IMR-90 (cell line): ENCODE measurements around the gene HHIPL1. TPM values are rescaled to one million over a fixed set of nuclear protein-coding genes. Genes with fewer than 3 reads are reported as not detected.
A peak's percentile ranks its signal among the peaks of the same experiment; 100 is the strongest.

Source experiments
- ATAC-seq: fragments of 200-7000 bp; cut with Tn5 transposase; 2 replicates; pipeline ENCODE4 v1.9.1; 2020; ENCODE audit warnings: low read depth, mild to moderate bottlenecking, moderate library complexity
- BruUV-seq: library from RNA; stranded (reverse); fragments of 400-500 nt; replicated peaks from 2 replicates; lab custom pipeline; 2021; lab: Mats Ljungman, UMichigan
- CTCF ChIA-PET: fragments of 300-600 bp; formaldehyde crosslinking; extraction: SDS; loops from one replicate; lab custom pipeline; 2021; ENCODE audit warnings: antibody characterized with exemption; lab: Yijun Ruan, JAX
- POLR2A ChIA-PET: fragments of 300-600 bp; sonication (Branson Sonifier 250); formaldehyde crosslinking; loops from one replicate; lab custom pipeline; 2022; ENCODE audit warnings: antibody characterized with exemption; ENCODE audit not compliant: unreplicated experiment; lab: Charles Lee
- DNase-seq: peaks from one replicate; pipeline ENCODE4 v3.0.0; 2013
- H2AFZ ChIP-seq: replicated peaks from 2 replicates; pipeline ENCODE3; 2013; ENCODE audit warnings: low read length, mild to moderate bottlenecking; ENCODE audit not compliant: poor library complexity
- H2AK5ac ChIP-seq: 2 replicates; pipeline ENCODE4 v1.6.1; 2013; ENCODE audit warnings: low read depth, low read length, inconsistent platforms
- H2AK9ac ChIP-seq: replicated peaks from 2 replicates; pipeline ENCODE3; 2013; ENCODE audit warnings: mild to moderate bottlenecking, low read depth, low read length, moderate library complexity; ENCODE audit not compliant: poor library complexity
- H2BK120ac ChIP-seq: 2 replicates; pipeline ENCODE4 v1.6.1; 2013; ENCODE audit warnings: low read depth, low read length, inconsistent platforms
- H2BK15ac ChIP-seq: 3 replicates; pipeline ENCODE4 v1.6.1; 2013; ENCODE audit warnings: low read depth, low read length, inconsistent platforms
- H2BK20ac ChIP-seq: 2 replicates; pipeline ENCODE4 v1.6.1; 2013; ENCODE audit warnings: low read depth, mild to moderate bottlenecking, inconsistent platforms, low read length, moderate library complexity
- H2BK5ac ChIP-seq: 2 replicates; pipeline ENCODE4 v1.6.1; 2013; ENCODE audit warnings: mild to moderate bottlenecking, low read depth, low read length, inconsistent platforms; ENCODE audit not compliant: poor library complexity, severe bottlenecking
- H3K14ac ChIP-seq: replicated peaks from 2 replicates; pipeline ENCODE4 v1.6.1; 2013; ENCODE audit warnings: low read depth, low read length, inconsistent platforms
- H3K18ac ChIP-seq: 2 replicates; pipeline ENCODE4 v1.6.1; 2013; ENCODE audit warnings: low read depth, low read length, control low read depth
- H3K23ac ChIP-seq: 2 replicates; pipeline ENCODE4 v1.6.1; 2013; ENCODE audit warnings: low read depth, low read length, inconsistent platforms
- H3K27ac ChIP-seq: 2 replicates; pipeline ENCODE4 v1.5.1; 2013; ENCODE audit warnings: mild to moderate bottlenecking, control low read depth, low read length; ENCODE audit not compliant: insufficient read depth
- H3K27me3 ChIP-seq: 2 replicates; pipeline ENCODE4 v1.6.1; 2013; ENCODE audit warnings: low read length; ENCODE audit not compliant: control insufficient read depth, insufficient read depth
- H3K36me3 ChIP-seq: 2 replicates; pipeline ENCODE4 v1.6.1; 2013; ENCODE audit warnings: low read length, mixed read lengths; ENCODE audit not compliant: control insufficient read depth, insufficient read depth
- H3K4ac ChIP-seq: 2 replicates; pipeline ENCODE4 v1.6.1; 2013; ENCODE audit warnings: low read depth, low read length, inconsistent platforms
- H3K4me1 ChIP-seq: 2 replicates; pipeline ENCODE4 v1.6.1; 2013; ENCODE audit warnings: low read length, mixed read lengths; ENCODE audit not compliant: control insufficient read depth, insufficient read depth
- H3K4me2 ChIP-seq: 2 replicates; pipeline ENCODE4 v1.6.1; 2013; ENCODE audit warnings: low read depth, mild to moderate bottlenecking, control low read depth, low read length, moderate library complexity
- H3K4me3 ChIP-seq: 2 replicates; pipeline ENCODE4 v1.5.1; 2013; ENCODE audit warnings: low read depth, mild to moderate bottlenecking, control low read depth, low read length, moderate library complexity; ENCODE audit not compliant: insufficient read depth
- H3K56ac ChIP-seq: 2 replicates; pipeline ENCODE4 v1.6.1; 2013; ENCODE audit warnings: low read length, inconsistent platforms; ENCODE audit not compliant: insufficient read depth; ENCODE audit errors: extremely low read depth
- H3K79me1 ChIP-seq, 2 experiments: 2 replicates each; pipeline ENCODE4 v1.6.1; 2013; ENCODE audit warnings: low read length in 2 of 2, inconsistent platforms in 1 of 2, low read depth in 1 of 2
- H3K9ac ChIP-seq: 2 replicates; pipeline ENCODE4 v1.6.1; 2013; ENCODE audit warnings: low read depth, low read length, control low read depth
- H3K9me1 ChIP-seq: 2 replicates; pipeline ENCODE4 v1.6.1; 2013; ENCODE audit warnings: low read length, inconsistent platforms; ENCODE audit not compliant: insufficient read depth
- H3K9me3 ChIP-seq: 2 replicates; pipeline ENCODE4 v1.6.1; 2013; ENCODE audit warnings: low read length; ENCODE audit not compliant: control insufficient read depth, insufficient read depth
- H4K20me1 ChIP-seq: 2 replicates; pipeline ENCODE4 v1.6.1; 2013; ENCODE audit warnings: low read length, inconsistent platforms; ENCODE audit not compliant: insufficient read depth
- H4K5ac ChIP-seq: 2 replicates; pipeline ENCODE4 v1.6.1; 2013; ENCODE audit warnings: mild to moderate bottlenecking, low read depth, low read length, control low read depth
- H4K8ac ChIP-seq, 2 experiments: 2 replicates each; pipeline ENCODE4 v1.6.1; 2013; ENCODE audit warnings: low read depth in 2 of 2, low read length in 2 of 2, control low read depth in 1 of 2, inconsistent platforms in 1 of 2
- H4K91ac ChIP-seq: 2 replicates; pipeline ENCODE4 v1.6.1; 2013; ENCODE audit warnings: low read depth, low read length, inconsistent platforms; ENCODE audit not compliant: insufficient read depth
- BHLHE40 ChIP-seq: fragments of 150-350 bp; IDR thresholded peaks from 2 replicates; pipeline ENCODE4 v1.6.1; 2016; ENCODE audit warnings: mild to moderate bottlenecking, low read depth, low read length
- CEBPB ChIP-seq: IDR thresholded peaks from 2 replicates; pipeline ENCODE4 v1.6.1; 2012; ENCODE audit warnings: low read depth, low read length, improper control_type of control experiment
- CHD1 ChIP-seq: IDR thresholded peaks from 2 replicates; pipeline ENCODE4 v1.6.1; 2012; ENCODE audit warnings: low read depth, low read length, improper control_type of control experiment
- NFE2L2 ChIP-seq: fragments of 150-350 bp; IDR thresholded peaks from 2 replicates; pipeline ENCODE4 v1.6.1; 2016; ENCODE audit warnings: low read depth, mild to moderate bottlenecking, low read length
- USF2 ChIP-seq: fragments of 150-350 bp; IDR thresholded peaks from 2 replicates; pipeline ENCODE4 v1.6.1; 2017; ENCODE audit warnings: mild to moderate bottlenecking, antibody characterized with exemption, low read length, low read depth
- WGBS, 2 experiments: methylation state at CpG; one replicate each; pipeline versions ENCODE4 v1.1.5 to v1.1.7; 2013; ENCODE audit warnings: missing lambda C conversion rate in 2 of 2; ENCODE audit not compliant: insufficient read length in 1 of 2; ENCODE audit errors: extremely low coverage in 2 of 2; 5-methylcytosine and 5-hydroxymethylcytosine counted together
- dilution Hi-C: fragments of 300-500 bp; cut with HindIII; formaldehyde crosslinking; loops from one replicate; pipeline ENCODE4 v1.14.3; 2018; ENCODE audit warnings: low sequenced_read_pairs; ENCODE audit not compliant: unreplicated experiment
- in situ Hi-C: fragments of 300-500 bp; cut with MboI; formaldehyde crosslinking; loops from 3 replicates; pipeline ENCODE4 v1.14.3; 2019; ENCODE audit warnings: low sequenced_read_pairs, inconsistent platforms, mixed read lengths
- intact Hi-C: fragments of 100-400 bp; cut with micrococcal nuclease; formaldehyde crosslinking; loops from 2 replicates; pipeline ENCODE4 v1.10.0; 2022
- polyA plus RNA-seq, 3 experiments: library from polyadenylated mRNA; depleted of rRNA; stranded (reverse); fragments of >200 nt; gene quantifications; 2 replicates each; pipeline ENCODE4 v1.2.3, GENCODE V29; 2012; ENCODE audit warnings: low replicate concordance in 1 of 3
- total RNA-seq: library from RNA; depleted of rRNA; stranded (reverse); fragments of >200 nt; gene quantifications from 2 replicates; pipeline ENCODE4 v1.2.3, GENCODE V29; 2012

The HHIPL1 gene
- total and polyA plus RNA-seq, 2 of the 4 experiments (the other 2 are of a cell fraction) = 0.65 to 0.72 TPM

- TF ChIP-seq CHD1 = no peak
Observed at GRCh38 chr14:99612071-99612737, 32.7 kb upstream of the HHIPL1 start (continued).

GRCh38 chr14:99612738-99613330 lies 32.1 kb upstream of the HHIPL1 start:
- Histone ChIP-seq H3K9ac (no peak overlapping the region), H3K27ac (peak overlapping the region; percentile 41; the same call in 1 of the 2 replicates), H2AK5ac (no peak overlapping the region; the same call in 1 of the 2 replicates), H2AFZ (peak overlapping the region; percentile 80), H3K27me3 (no peaks in the 10 kb centered on the region), H4K8ac (peak overlapping the region in 1 of 2 experiments; percentile 76; a peak in 2 of 4 replicates), H3K4ac (0 out of 2 replicates have a peak overlapping the region, but pooled peaks have one; percentile 39), H3K4me2 (peak overlapping the region; percentile 26; the same call in 1 of the 2 replicates), H3K4me1 (peaks cover 9% of the 10 kb centered on the region), H2BK120ac (peak overlapping the region; percentile 62), H2AK9ac (peak overlapping the region; percentile 58), H3K79me1 (no peaks in the 10 kb centered on the region), H3K23ac (no peak overlapping the region), H4K91ac (peak overlapping the region; percentile 23), H3K4me3 (no peak overlapping the region), H4K5ac (peak overlapping the region; percentile 24), H2BK5ac (peak overlapping the region; percentile 33), H3K9me3 (no peaks in the 10 kb centered on the region), H3K9me1 (no peaks in the 10 kb centered on the region; the same call in 1 of the 2 replicates), H3K14ac (0 out of 2 replicates have a peak overlapping the region, but pooled peaks have one; percentile 44), H2BK15ac (no peak overlapping the region), H2BK20ac (0 out of 2 replicates have a peak overlapping the region, but pooled peaks have one; percentile 16), H3K18ac (peak overlapping the region; percentile 33), H3K36me3 (no peaks in the 10 kb centered on the region), H4K20me1 (no peaks in the 10 kb centered on the region), H3K56ac (no peak overlapping the region)
- ChIA-PET CTCF (no interaction called here), POLR2A (no interaction called here)
- peak; percentile 70 for DNase-seq
- WGBS, 2 experiments = 67% methylated on average over 3 of the region's 8 CpGs; no CpG with 5 or more reads in 1 of the 2 experiments
- intact Hi-C loops = no loop called here
- ATAC-seq = peak; percentile 82
- dilution Hi-C loops = no loop called here
- in situ Hi-C loops = no loop called here
- BruUV-seq = no TSS peak
- TF ChIP-seq NFE2L2 = no peak
- no peak for TF ChIP-seq USF2
- TF ChIP-seq BHLHE40 = no peak
- no peak for TF ChIP-seq CEBPB
